GM19239 (cell line): ENCODE measurements around the gene KLHL29.
A peak's percentile ranks its signal among the peaks of the same experiment; 100 is the strongest.
"Not testable (repeated sequence)": the region's sequence is repeated elsewhere in the genome, so short reads cannot be mapped to it uniquely, and the experiment has no call there.

Experiments used
- DNase-seq: peaks from one replicate; pipeline ENCODE4 v3.0.0; 2011; ENCODE audit warnings: low spot score; ENCODE audit not compliant: insufficient read length
- FAIRE-seq: peaks from 2 replicates; lab custom pipeline; 2011; peaks lifted over from hg19 to GRCh38; lab: Jason Lieb, UNC

The KLHL29 gene

GRCh38 chr2:23384551-23385343 lies at the start of gene KLHL29:
Gene KLHL29, plus strand, starts transcription at chr2:23385179. Its CDS starts 177,018 bp downstream, at chr2:23562197.
- DNase-seq (peak; percentile 97), FAIRE-seq (no peak)

GRCh38 chr2:23335550-23335949 lies 49.4 kb upstream of the KLHL29 start:
- no peak for FAIRE-seq
- no peak for DNase-seq

GRCh38 chr2:23342075-23342474 lies 42.9 kb upstream of the KLHL29 start:
- FAIRE-seq (no peak), DNase-seq (no peak)

- peak; percentile 55 for FAIRE-seq
- no peak for DNase-seq
These were observed 39.0 kb upstream of the KLHL29 start for GRCh38 chr2:23346029-23346428.

- DNase-seq (no peak), FAIRE-seq (no peak)
These were observed 38.2 kb upstream of the KLHL29 start for GRCh38 chr2:23346781-23347180.

GRCh38 chr2:23347471-23348092 lies 37.4 kb upstream of the KLHL29 start:
- FAIRE-seq = no peak
- no peak for DNase-seq

GRCh38 chr2:23348093-23348481 lies 36.9 kb upstream of the KLHL29 start:
- DNase-seq, FAIRE-seq: not testable (repeated sequence)

- DNase-seq (no peak), FAIRE-seq (no peak)
These were observed 35.5 kb upstream of the KLHL29 start for GRCh38 chr2:23349508-23349907.

- DNase-seq (no peak), FAIRE-seq (no peak)
These were observed 34.8 kb upstream of the KLHL29 start for GRCh38 chr2:23350041-23350791.

- FAIRE-seq (no peak), DNase-seq (no peak)
These were observed 34.1 kb upstream of the KLHL29 start for GRCh38 chr2:23350792-23351355.

GRCh38 chr2:23351388-23352141 lies 33.4 kb upstream of the KLHL29 start:
- peak; percentile 86 for FAIRE-seq
- peak; percentile 92 for DNase-seq

- FAIRE-seq (peak; percentile 80), DNase-seq (no peak)
These were observed 30.4 kb upstream of the KLHL29 start for GRCh38 chr2:23354554-23354953.

- FAIRE-seq = no peak
These were observed 30.0 kb upstream of the KLHL29 start for GRCh38 chr2:23355001-23355400.

GRCh38 chr2:23356711-23357110 lies 28.3 kb upstream of the KLHL29 start:
- FAIRE-seq (no peak), DNase-seq (no peak)

More at GRCh38 chr2:23355001-23355400, 30.0 kb upstream of the KLHL29 start:
- DNase-seq = no peak

GRCh38 chr2:23359631-23360567 lies 25.1 kb upstream of the KLHL29 start:
- no peak for DNase-seq
- FAIRE-seq = no peak

- FAIRE-seq (no peak), DNase-seq (no peak)
These were observed 24.3 kb upstream of the KLHL29 start for GRCh38 chr2:23360571-23361125.

GRCh38 chr2:23361152-23361551 lies 23.8 kb upstream of the KLHL29 start:
- DNase-seq (no peak), FAIRE-seq (no peak)

- FAIRE-seq = no peak
- DNase-seq = no peak
These were observed 21.7 kb upstream of the KLHL29 start for GRCh38 chr2:23363268-23363667.

- no peak for DNase-seq
These were observed 21.1 kb upstream of the KLHL29 start for GRCh38 chr2:23363831-23364230.

More at GRCh38 chr2:23363831-23364230, 21.1 kb upstream of the KLHL29 start:
- FAIRE-seq = no peak
